ENCODE data around the gene PKP1. TPM values are rescaled to one million over a fixed set of nuclear protein-coding genes. Genes with fewer than 3 reads are reported as not detected.

PKP1 gene
- total RNA-seq, 8 experiments from 2014 or later, result 0.21 to 1.8 (median 0.51) TPM; not detected in 2

GRCh38 chr1:201330541-201330940 is 47.2 kb downstream of the PKP1 start:
- 80 to 100% (median 90%) methylated on average over 1 to 2 of the region's 2 CpGs; no CpG with 5 or more reads in 6 of the 10 experiments for WGBS, 10 experiments
- in situ Hi-C loops (cut with MboI; ENCODE audit: low pct_unique_long_range_greater_than_20kb in 2 of 9, low sequenced_read_pairs in 9 of 9, unreplicated experiment in 9 of 9), result no loop called here
- Histone ChIP-seq H3K27ac (no peak overlapping the region), H3K4me3 (no peak overlapping the region), H3K4me1 (replicated peaks in 1 of 2) (no peaks in the 10 kb centered on the region)
- no peak for ATAC-seq (replicated peaks in 6 of 8)

DNA sequence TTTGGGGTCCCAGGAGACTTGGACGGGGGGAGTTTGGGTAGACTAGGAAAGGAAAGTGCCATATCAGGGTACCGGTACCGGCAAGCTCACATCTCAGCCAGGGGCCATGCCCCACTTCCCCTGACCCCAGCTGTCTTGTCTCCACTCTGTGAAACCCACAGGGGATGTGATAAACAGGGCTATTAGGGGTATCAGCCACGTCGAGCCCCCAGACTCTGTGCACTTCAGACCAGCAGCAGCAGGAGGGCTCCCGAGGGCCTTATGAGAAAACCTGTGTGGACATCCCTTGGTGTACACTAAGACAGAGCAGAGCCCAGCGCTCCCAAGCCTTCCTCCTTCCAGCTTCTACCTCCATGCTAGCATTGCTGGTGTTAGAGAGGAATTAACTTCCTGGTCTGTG is 47.9 kb downstream of the PKP1 start:
- in situ Hi-C loops (cut with MboI; ENCODE audit: low pct_unique_long_range_greater_than_20kb in 2 of 9, low sequenced_read_pairs in 9 of 9, unreplicated experiment in 9 of 9), result no loop called here
- H3K27ac ChIP-seq, result no peak overlapping the region
- H3K4me1 ChIP-seq (replicated peaks in 1 of 2), result no peaks in the 10 kb centered on the region
- no peak overlapping the region for H3K4me3 ChIP-seq
- ATAC-seq (replicated peaks in 6 of 8), result no peak
- WGBS, 10 experiments, result 60 to 100% (median 74%) methylated on average over 1 to 4 of the region's 7 CpGs; no CpG with 5 or more reads in 4 of the 10 experiments

DNA sequence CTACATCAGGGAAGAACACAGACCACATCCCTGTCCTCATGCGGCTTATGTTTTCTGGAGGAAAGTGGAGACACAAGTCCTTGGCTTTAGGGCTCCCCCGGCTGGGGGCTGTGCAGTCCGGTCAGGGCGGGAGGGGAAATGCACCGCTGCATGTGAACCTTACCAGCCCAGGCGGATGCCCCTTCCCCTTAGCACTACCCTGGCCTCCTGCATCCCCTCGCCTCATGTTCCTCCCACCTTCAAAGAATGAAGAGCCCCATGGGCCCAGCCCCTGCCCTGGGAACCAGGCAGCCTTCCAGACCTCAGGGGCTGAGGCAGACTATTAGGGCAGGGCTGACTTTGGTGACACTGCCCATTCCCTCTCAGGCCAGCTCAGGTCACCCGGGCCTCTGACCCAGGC is 48.7 kb downstream of the PKP1 start:
- WGBS, 10 experiments, result 80 to 100% (median 81%) methylated on average over 2 to 6 of the region's 8 CpGs; no CpG with 5 or more reads in 5 of the 10 experiments
- ATAC-seq (replicated peaks in 6 of 8), result no peak
- in situ Hi-C loops (cut with MboI; ENCODE audit: low pct_unique_long_range_greater_than_20kb in 2 of 9, low sequenced_read_pairs in 9 of 9, unreplicated experiment in 9 of 9), result no loop called here

GRCh38 chr1:201332616-201333335 is 49.5 kb downstream of the PKP1 start:
- ATAC-seq (replicated peaks in 6 of 8), result no peak
- Histone ChIP-seq H3K27ac (no peak overlapping the region), H3K4me1 (replicated peaks in 1 of 2) (no peaks in the 10 kb centered on the region), H3K4me3 (no peak overlapping the region)
- in situ Hi-C loops (cut with MboI; ENCODE audit: low pct_unique_long_range_greater_than_20kb in 2 of 9, low sequenced_read_pairs in 9 of 9, unreplicated experiment in 9 of 9), result no loop called here
- WGBS, 10 experiments, result 74 to 100% (median 92%) methylated on average over 1 to 10 of the region's 10 CpGs; no CpG with 5 or more reads in 2 of the 10 experiments

More for the DNA sequence above, 48.7 kb downstream of the PKP1 start:
- Histone ChIP-seq H3K4me3 (no peak overlapping the region), H3K4me1 (replicated peaks in 1 of 2) (no peaks in the 10 kb centered on the region), H3K27ac (no peak overlapping the region)

- 0 to 100% (median 77%) methylated on average over 1 to 11 of the region's 11 CpGs for WGBS, 10 experiments
- Histone ChIP-seq H3K4me3 (no peak overlapping the region), H3K27ac (no peak overlapping the region), H3K4me1 (replicated peaks in 1 of 2) (no peaks in the 10 kb centered on the region)
- in situ Hi-C loops (cut with MboI; ENCODE audit: low pct_unique_long_range_greater_than_20kb in 2 of 9, low sequenced_read_pairs in 9 of 9, unreplicated experiment in 9 of 9), result no loop called here
- ATAC-seq (replicated peaks in 6 of 8), result peak in 3 of 8 experiments; percentile 25 to 45 (median 41)
These were observed 51.2 kb downstream of the PKP1 start for GRCh38 chr1:201334325-201335173.

- in situ Hi-C loops (cut with MboI; ENCODE audit: low pct_unique_long_range_greater_than_20kb in 2 of 9, low sequenced_read_pairs in 9 of 9, unreplicated experiment in 9 of 9), result no loop called here
- no peak overlapping the region for H3K27ac ChIP-seq
- peak in 2 of 8 experiments; percentile 66 to 76 for ATAC-seq (replicated peaks in 6 of 8)
- WGBS, 10 experiments, result 60 to 89% (median 83%) methylated on average over 1 to 10 of the region's 10 CpGs; no CpG with 5 or more reads in 1 of the 10 experiments
- no peaks in the 10 kb centered on the region for H3K4me1 ChIP-seq (replicated peaks in 1 of 2)
- H3K4me3 ChIP-seq, result no peak overlapping the region
These were observed 52.0 kb downstream of the PKP1 start for GRCh38 chr1:201335174-201335870.

GRCh38 chr1:201335901-201336300 is 52.6 kb downstream of the PKP1 start:
- in situ Hi-C loops (cut with MboI; ENCODE audit: low pct_unique_long_range_greater_than_20kb in 2 of 9, low sequenced_read_pairs in 9 of 9, unreplicated experiment in 9 of 9), result no loop called here
- Histone ChIP-seq H3K4me1 (replicated peaks in 1 of 2) (no peaks in the 10 kb centered on the region), H3K4me3 (no peak overlapping the region), H3K27ac (no peak overlapping the region)
- ATAC-seq (replicated peaks in 6 of 8), result no peak
- WGBS, 10 experiments, result 48 to 100% (median 70%) methylated on average over 1 to 2 of the region's 3 CpGs; no CpG with 5 or more reads in 5 of the 10 experiments

DNA sequence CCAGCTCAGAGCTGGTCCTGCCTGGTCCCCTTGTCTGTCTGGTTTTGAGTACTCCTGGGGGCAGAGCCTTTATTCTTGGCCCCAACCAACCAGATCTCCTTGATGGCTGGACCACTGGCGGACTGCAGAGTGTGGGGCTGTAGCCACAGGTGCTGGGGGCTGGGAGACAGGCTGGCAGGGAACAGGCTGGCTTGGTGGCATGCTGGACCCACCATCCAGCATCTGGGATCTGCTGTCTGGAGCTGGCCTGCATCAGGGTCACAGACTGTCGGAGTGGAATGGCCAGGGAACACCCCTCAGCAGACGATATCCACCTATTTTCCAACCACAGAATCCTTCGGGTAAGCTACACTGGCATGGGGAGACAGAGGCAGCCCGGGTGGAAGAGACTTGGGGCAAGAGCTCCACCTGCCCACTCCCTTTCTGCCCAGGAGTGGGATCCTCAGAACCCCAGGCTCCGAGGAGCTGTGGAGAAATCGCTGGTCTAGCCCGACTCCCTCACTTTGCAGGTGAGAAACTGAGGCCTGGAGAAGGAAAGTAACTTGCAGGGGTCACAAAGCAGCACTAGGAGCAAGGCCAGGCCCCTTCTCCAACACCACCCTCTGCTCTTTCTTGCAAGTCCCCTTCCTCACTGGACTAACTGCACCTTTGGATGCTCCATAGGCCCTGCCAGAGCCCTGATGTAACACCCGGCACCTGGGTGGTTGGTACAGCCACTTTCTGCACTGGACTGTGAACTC is 53.6 kb downstream of the PKP1 start:
- Histone ChIP-seq H3K27ac (no peak overlapping the region), H3K4me3 (no peak overlapping the region), H3K4me1 (replicated peaks in 1 of 2) (no peaks in the 10 kb centered on the region)
- 78 to 100% (median 82%) methylated on average over 1 to 7 of the region's 9 CpGs; no CpG with 5 or more reads in 4 of the 10 experiments for WGBS, 10 experiments
- no peak for ATAC-seq (replicated peaks in 6 of 8)
- in situ Hi-C loops (cut with MboI; ENCODE audit: low pct_unique_long_range_greater_than_20kb in 2 of 9, low sequenced_read_pairs in 9 of 9, unreplicated experiment in 9 of 9), result no loop called here

DNA sequence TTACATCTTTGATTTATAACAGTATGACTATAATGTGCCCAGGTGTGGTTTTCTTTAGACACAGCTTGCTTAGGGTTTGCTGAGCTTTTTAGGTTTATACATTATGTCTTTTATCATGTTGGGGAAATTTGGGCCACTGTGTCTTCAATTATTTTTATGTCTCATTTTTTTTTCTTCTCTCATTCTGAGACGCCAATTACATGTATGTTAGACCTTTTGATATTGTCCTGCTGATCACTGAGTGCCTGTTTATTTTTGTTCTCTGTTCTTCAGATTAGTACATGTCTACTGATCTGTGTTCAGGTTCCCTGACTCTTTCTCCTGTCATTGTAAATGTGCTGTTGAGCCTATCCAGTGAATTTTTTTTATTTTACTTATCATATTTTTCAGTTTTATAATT is 58.1 kb downstream of the PKP1 start:
- ATAC-seq (replicated peaks in 6 of 8), result no peak
- 29 to 86% (median 56%) methylated on average over 1 of the region's 1 CpG; no CpG with 5 or more reads in 1 of the 10 experiments for WGBS, 10 experiments
- Histone ChIP-seq H3K4me1 (replicated peaks in 1 of 2) (no peaks in the 10 kb centered on the region), H3K4me3 (no peak overlapping the region), H3K27ac (no peak overlapping the region)
- in situ Hi-C loops (cut with MboI; ENCODE audit: low pct_unique_long_range_greater_than_20kb in 2 of 9, low sequenced_read_pairs in 9 of 9, unreplicated experiment in 9 of 9), result no loop called here

GRCh38 chr1:201344206-201345080 is 61.1 kb downstream of the PKP1 start:
- 30 to 80% (median 58%) methylated on average over 2 to 6 of the region's 7 CpGs; no CpG with 5 or more reads in 2 of the 10 experiments for WGBS, 10 experiments
- no peak overlapping the region for H3K4me3 ChIP-seq
- in situ Hi-C loops (cut with MboI; ENCODE audit: low pct_unique_long_range_greater_than_20kb in 2 of 9, low sequenced_read_pairs in 9 of 9, unreplicated experiment in 9 of 9), result no loop called here
- peak in 6 of 8 experiments; percentile 42 to 66 (median 56) for ATAC-seq (replicated peaks in 6 of 8)
- H3K4me1 ChIP-seq (replicated peaks in 1 of 2), result peaks cover 0 to 6% of the 10 kb centered on the region in 2 donors
- H3K27ac ChIP-seq, result no peak overlapping the region

- ATAC-seq (replicated peaks in 6 of 8), result no peak
- no peak overlapping the region for H3K27ac ChIP-seq
- no peak overlapping the region for H3K4me3 ChIP-seq
- H3K4me1 ChIP-seq (replicated peaks in 1 of 2), result peaks cover 0 to 7% of the 10 kb centered on the region in 2 donors
- in situ Hi-C loops (cut with MboI; ENCODE audit: low pct_unique_long_range_greater_than_20kb in 2 of 9, low sequenced_read_pairs in 9 of 9, unreplicated experiment in 9 of 9), result no loop called here
- 60 to 100% (median 82%) methylated on average over 1 to 5 of the region's 5 CpGs; no CpG with 5 or more reads in 4 of the 10 experiments for WGBS, 10 experiments
These were observed 61.7 kb downstream of the PKP1 start for GRCh38 chr1:201345081-201345355.
